Naive B cell (primary cell): Measurements from ENCODE around the gene VCPKMT. TPM values are rescaled to one million over a fixed set of nuclear protein-coding genes. Genes with fewer than 3 reads are reported as not detected.
"Not testable (repeated sequence)": the region's sequence is repeated elsewhere in the genome, so short reads cannot be mapped to it uniquely, and the experiment has no call there.

Experiments
- ATAC-seq, 2 donors: fragments of 150-1000 bp; cut with Tn5 transposase; 2 replicates each; pipeline ENCODE4 v1.10.0; 2021; ENCODE audit warnings: low read depth in 2 of 2, mild to moderate bottlenecking in 2 of 2, moderate library complexity in 2 of 2
- DNase-seq: peaks from one replicate; pipeline ENCODE4 v3.0.0; 2022
- H3K27ac Mint-ChIP-seq, 6 donors: one replicate each; pipeline ENCODE4 v1.8.0; 2020 to 2022; ENCODE audit warnings: mild to moderate bottlenecking in 6 of 6, mixed read lengths in 6 of 6, moderate library complexity in 5 of 6, inconsistent platforms in 2 of 6
- H3K27me3 Mint-ChIP-seq, 3 donors: one replicate each; pipeline ENCODE4 v1.8.0; 2021 to 2022; ENCODE audit warnings: mixed read lengths in 3 of 3, mild to moderate bottlenecking in 1 of 3
- H3K36me3 Mint-ChIP-seq, 2 donors: one replicate each; pipeline ENCODE4 v1.8.0; 2020 to 2022; ENCODE audit warnings: mixed read lengths in 2 of 2, inconsistent platforms in 1 of 2, mild to moderate bottlenecking in 1 of 2
- H3K4me1 Mint-ChIP-seq, 3 donors: one replicate each; pipeline ENCODE4 v1.8.0; 2020 to 2022; ENCODE audit warnings: mixed read lengths in 3 of 3, inconsistent platforms in 1 of 3, mild to moderate bottlenecking in 1 of 3, moderate library complexity in 1 of 3
- H3K4me3 Mint-ChIP-seq, 8 donors: one replicate each; pipeline ENCODE4 v1.8.0; 2020 to 2022; ENCODE audit warnings: mild to moderate bottlenecking in 8 of 8, mixed read lengths in 8 of 8, moderate library complexity in 8 of 8, inconsistent platforms in 2 of 8
- H3K9me3 Mint-ChIP-seq, 7 donors: one replicate each; pipeline ENCODE4 v1.8.0; 2020 to 2022; ENCODE audit warnings: mixed read lengths in 7 of 7, mild to moderate bottlenecking in 5 of 7, inconsistent platforms in 2 of 7, moderate library complexity in 1 of 7
- polyA plus RNA-seq, 6 donors: library from polyadenylated mRNA; unstranded; fragments of 300-500 nt; fragmentation: Illumina TruSeq; gene quantifications; one replicate each; pipeline ENCODE4 v1.2.3, GENCODE V29; 2021; ENCODE audit warnings: low read depth in 6 of 6

VCPKMT gene
- polyA plus RNA-seq, 6 donors from 2014 or later, result 24.5 to 43.3 (median 36.5) TPM

DNA sequence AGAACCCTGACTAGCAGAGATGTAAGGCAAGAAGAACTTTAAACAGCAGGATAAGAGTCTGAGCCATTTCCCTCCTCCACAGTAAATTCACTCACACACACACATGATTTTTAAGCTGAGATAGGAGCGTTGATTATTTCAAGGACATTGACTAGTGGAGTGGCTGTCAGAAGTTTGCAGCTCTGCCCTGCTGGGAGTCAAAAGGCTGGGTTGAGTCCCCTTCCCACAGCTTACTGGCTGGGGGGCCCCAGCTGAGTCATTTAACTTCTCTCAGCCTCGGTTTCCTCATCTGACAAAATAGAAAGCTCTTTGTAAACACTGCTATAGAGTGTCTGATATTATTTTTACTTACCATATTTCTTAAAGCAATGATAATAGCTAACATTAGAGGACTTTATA lies 28.3 kb downstream of the VCPKMT start:
- ATAC-seq (no peak), DNase-seq (no peak)
- H3K27ac Mint-ChIP-seq, result peak overlapping the region; percentile 89 to 96 (median 92)
- H3K4me3 Mint-ChIP-seq, result peak overlapping the region in 5 of 8 donors; percentile 10 to 71 (median 67)
- no peaks in the 10 kb centered on the region for H3K27me3 Mint-ChIP-seq
- H3K9me3 Mint-ChIP-seq, result peaks cover 0 to 5% (median 0%) of the 10 kb centered on the region in 7 donors
- peaks cover 74 to 87% (median 77%) of the 10 kb centered on the region in 3 donors for H3K4me1 Mint-ChIP-seq
- H3K36me3 Mint-ChIP-seq, result peaks cover 9 to 18% of the 10 kb centered on the region in 2 donors

DNA sequence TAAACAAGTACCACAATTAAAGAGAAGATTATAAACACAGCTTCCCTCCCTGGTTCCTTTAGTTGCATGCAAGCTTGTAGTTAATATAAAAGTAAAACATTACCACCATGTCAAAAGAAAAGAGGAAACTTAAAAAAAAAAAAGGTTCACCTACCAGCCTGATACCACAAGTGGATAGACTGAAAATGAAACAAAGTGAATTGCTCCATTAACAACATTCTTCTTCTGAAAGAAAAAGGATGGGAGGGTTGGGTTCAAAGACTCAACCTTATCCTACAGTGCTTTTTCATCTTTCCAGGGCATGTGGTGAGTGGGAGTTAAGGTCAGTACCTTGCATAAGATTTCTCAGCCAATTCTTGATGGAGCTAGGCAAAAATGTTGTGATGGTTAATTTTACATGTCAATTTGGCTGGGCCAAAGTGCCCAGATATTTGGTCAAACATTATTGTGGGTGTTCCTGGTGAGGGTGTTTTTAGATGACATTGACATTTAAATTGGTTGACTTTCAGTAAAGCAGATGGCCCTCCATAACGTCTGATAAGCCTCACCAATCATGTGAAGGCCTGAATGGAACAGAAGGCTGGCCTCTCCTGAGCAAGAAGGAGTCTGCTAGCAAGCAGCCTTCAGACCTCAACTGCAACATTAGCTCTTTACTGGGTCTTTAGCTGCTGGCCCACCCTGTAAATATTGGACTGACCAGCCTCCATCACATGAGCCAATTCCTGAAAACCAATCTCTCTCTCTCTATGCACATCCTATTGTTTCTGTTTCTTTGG lies 28.8 kb downstream of the VCPKMT start:
- Mint-ChIP-seq H3K36me3 (peaks cover 9 to 16% of the 10 kb centered on the region in 2 donors), H3K4me1 (peaks cover 74 to 87% (median 74%) of the 10 kb centered on the region in 3 donors), H3K27ac (peak overlapping the region; percentile 89 to 96 (median 92)), H3K27me3 (no peaks in the 10 kb centered on the region), H3K9me3 (peaks cover 0 to 5% (median 0%) of the 10 kb centered on the region in 7 donors), H3K4me3 (peak overlapping the region; percentile 24 to 86 (median 70))
- DNase-seq (peak; percentile 67), ATAC-seq (peak in 1 of 2 donors; percentile 9)

DNA sequence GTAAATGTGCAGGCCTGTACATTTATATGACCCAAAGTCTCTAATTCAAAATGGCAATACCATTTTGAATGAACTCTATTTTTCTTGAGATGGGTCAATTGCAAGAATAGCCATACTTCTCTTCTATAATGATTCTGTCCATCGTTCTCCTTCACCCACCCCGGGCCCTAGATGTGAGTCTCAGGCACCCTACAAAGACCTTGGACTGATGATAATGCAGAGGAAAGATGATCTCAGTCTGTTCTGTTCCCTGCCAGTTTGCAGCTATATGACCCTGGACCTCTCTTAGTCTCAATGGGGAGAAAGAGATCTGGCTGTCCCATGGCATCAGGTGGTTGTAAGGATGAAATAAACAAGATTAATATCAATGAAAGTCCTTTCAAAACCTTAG lies 30.1 kb downstream of the VCPKMT start:
- H3K27ac Mint-ChIP-seq, result peak overlapping the region; percentile 96 to 99 (median 99)
- no peaks in the 10 kb centered on the region for H3K27me3 Mint-ChIP-seq
- ATAC-seq (no peak), DNase-seq (no peak)
- H3K36me3 Mint-ChIP-seq, result peaks cover 9 to 16% of the 10 kb centered on the region in 2 donors
- peaks cover 0 to 5% (median 0%) of the 10 kb centered on the region in 7 donors for H3K9me3 Mint-ChIP-seq
- peak overlapping the region; percentile 55 to 85 (median 74) for H3K4me3 Mint-ChIP-seq
- H3K4me1 Mint-ChIP-seq, result peaks cover 69 to 87% (median 74%) of the 10 kb centered on the region in 3 donors

DNA sequence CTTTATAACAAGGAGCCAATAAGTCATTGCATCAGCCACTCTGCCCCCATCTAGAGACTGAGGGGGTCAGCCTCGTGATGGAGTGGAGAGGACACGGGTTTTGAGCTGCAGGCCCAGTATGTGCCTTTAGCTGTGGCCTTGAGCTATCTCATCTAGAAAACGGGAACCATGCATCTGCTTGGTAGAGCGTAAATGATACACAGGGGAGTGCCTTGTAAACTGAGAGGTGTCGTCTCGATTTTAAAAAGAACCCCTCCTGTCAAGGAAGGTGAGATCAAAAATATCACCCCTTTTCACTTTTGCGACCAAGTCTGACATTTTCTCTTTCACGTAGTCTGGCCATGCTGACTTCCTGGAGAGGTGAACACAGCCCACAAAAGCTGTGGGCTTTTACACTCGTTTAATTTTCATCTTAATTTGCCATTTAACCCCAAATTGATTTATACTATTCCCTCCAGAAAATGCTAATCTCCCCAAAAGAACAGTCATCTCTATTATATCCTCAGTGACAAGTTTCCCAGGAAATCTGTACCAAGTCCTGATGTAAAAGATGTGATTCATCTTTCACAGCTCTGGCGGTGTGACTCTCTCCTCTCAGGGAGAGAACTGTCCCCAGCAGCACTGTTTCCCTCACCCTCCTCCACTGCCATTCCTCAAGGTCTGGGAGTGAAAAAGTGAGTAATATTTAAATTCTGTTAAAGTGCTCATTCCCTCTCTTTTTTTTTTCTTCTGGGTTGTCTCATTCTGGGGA lies 30.6 kb downstream of the VCPKMT start:
- peak; percentile 86 for DNase-seq
- H3K27me3 Mint-ChIP-seq, result no peaks in the 10 kb centered on the region

DNA sequence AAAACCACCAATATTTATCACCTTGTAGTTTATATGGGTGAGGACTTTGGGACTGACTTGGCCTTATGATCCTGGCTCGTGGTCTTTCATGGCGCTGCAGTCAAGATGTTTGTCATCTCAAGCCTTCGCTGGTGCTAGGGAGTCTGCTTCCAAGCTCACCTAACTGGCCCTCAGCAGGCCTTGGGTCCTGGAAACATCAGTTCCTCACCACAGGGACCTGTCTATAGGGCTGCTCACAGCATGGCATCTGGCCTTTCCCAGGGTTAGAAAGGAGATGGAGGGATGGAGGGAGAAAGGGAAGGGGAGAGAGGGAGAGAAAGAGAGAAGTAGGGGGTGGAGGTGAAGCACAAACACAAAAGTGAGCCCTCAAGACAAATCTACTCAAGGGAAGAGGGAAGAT lies 31.7 kb downstream of the VCPKMT start:
- Mint-ChIP-seq H3K27ac (peak overlapping the region; percentile 96 to 99 (median 99)), H3K9me3 (no peaks in the 10 kb centered on the region), H3K27me3 (no peaks in the 10 kb centered on the region), H3K4me3 (peak overlapping the region in 7 of 8 donors; percentile 55 to 79 (median 76)), H3K36me3 (peaks cover 0 to 9% of the 10 kb centered on the region in 2 donors), H3K4me1 (peaks cover 54 to 80% (median 62%) of the 10 kb centered on the region in 3 donors)
- ATAC-seq (no peak), DNase-seq (no peak)

More for the DNA sequence above, 30.6 kb downstream of the VCPKMT start:
- ATAC-seq, result peak; percentile 74 to 76
- Mint-ChIP-seq H3K27ac (peak overlapping the region; percentile 96 to 99 (median 99)), H3K4me3 (peak overlapping the region; percentile 55 to 85 (median 74)), H3K4me1 (peaks cover 63 to 87% (median 70%) of the 10 kb centered on the region in 3 donors), H3K9me3 (peaks cover 0 to 2% (median 0%) of the 10 kb centered on the region in 7 donors), H3K36me3 (peaks cover 5 to 11% of the 10 kb centered on the region in 2 donors)

DNA sequence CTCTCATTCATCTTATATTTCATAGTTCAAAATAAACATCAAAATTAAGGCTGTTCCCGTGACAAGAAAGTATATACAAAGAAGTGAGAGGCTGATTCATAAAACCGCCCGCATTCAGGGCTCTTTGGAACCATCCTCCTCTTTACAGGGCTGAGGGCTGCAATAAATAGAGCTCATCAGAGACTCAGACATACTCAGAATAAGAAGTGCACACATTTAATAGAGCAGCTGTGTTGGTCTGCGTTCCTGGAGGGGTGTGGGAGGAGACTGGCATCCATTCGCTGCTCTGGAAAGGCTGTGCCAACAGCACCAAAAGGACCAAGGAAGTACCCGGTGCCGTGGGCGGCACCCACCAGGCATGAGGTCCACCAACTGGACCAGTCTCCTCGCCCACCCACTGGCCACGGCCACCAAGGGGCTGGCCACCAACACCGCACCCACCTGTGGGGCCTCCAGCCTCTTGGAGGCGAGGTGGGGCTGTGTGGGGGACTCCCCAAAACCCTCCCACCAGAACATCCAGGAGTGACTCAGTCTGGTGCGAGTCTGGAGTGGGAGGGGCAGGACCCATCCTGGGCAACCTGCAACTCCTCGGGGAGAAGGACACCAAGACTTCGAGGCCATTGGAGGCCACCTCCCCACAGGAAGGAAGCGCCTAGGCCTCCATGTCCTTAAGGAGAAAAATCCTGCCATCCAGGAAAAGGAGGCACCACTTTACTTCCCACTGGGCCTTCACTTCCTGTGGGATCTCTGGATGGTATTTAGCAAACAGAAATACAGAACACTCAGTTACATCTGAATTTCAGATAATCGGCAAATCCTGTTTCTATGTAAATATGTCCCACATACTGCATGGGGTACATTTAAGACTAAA lies 32.7 kb downstream of the VCPKMT start:
- DNase-seq (no peak), ATAC-seq (peak in 1 of 2 donors; percentile 2)
- peaks cover 0 to 9% of the 10 kb centered on the region in 2 donors for H3K36me3 Mint-ChIP-seq
- H3K27me3 Mint-ChIP-seq, result no peaks in the 10 kb centered on the region
- H3K9me3 Mint-ChIP-seq, result no peaks in the 10 kb centered on the region
- H3K4me3 Mint-ChIP-seq, result peak overlapping the region; percentile 3 to 88 (median 66)
- peak overlapping the region; percentile 96 to 99 (median 99) for H3K27ac Mint-ChIP-seq
- H3K4me1 Mint-ChIP-seq, result peaks cover 54 to 76% (median 62%) of the 10 kb centered on the region in 3 donors

DNA sequence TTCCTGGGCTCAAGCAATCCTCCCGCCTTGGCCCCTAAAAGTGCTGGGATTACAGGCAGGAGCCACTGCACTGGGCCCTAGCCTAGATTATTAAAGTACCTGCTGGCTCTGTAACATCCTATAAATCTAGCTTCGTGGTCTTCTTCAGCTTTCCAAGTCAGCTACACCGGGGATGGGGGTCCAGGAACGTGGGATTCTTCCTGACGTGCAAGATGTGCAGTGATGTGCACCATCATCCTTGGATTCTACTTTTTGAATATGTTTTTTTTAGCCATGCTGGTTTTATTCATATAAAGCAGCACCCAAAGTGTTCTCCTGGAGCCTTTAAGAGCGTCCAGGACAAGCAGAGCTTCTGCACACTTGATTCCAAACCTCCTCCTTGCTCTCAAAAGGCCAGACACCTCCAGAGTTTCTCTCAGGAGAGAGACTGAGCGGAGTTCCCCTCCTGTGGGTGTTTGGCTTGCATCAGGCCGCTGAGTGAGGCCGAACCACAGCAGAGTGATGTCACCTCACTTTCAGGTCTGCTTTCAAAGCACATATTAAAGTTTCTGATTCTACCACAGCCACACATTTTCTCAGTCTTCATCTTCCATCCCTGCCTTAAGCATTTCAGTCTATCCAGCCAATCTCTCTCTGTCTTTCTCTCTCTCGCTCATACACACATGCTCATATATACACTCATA lies 33.4 kb downstream of the VCPKMT start:
- H3K4me3 Mint-ChIP-seq, result peak overlapping the region; percentile 17 to 88 (median 66)
- ATAC-seq (peak; percentile 79), DNase-seq (peak; percentile 85)
- peak overlapping the region; percentile 96 to 99 (median 98) for H3K27ac Mint-ChIP-seq
- peaks cover 0 to 9% of the 10 kb centered on the region in 2 donors for H3K36me3 Mint-ChIP-seq
- H3K4me1 Mint-ChIP-seq, result peaks cover 51 to 76% (median 65%) of the 10 kb centered on the region in 3 donors
- H3K27me3 Mint-ChIP-seq, result no peaks in the 10 kb centered on the region
- no peaks in the 10 kb centered on the region for H3K9me3 Mint-ChIP-seq

DNA sequence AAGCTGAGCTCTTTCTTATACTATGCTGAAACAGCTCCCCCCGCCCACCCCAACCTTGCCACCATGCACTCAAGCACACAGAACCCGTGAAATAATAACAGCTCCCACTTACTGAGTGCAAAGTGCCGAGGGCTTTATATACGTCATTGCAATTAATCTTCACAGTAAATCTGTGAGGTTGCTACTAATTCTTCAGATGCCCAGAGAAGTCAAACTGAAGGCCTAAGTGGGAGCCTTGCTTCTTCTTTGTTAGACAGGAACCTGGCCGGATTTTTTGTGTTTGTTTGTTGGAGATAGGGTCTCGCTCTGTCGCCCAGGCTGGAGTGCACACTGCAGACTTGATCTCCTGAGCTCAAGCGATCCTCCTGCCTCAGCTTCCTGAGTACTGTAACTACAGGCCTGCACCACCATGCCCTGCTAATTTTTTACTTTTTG lies 34.0 kb downstream of the VCPKMT start:
- H3K4me3 Mint-ChIP-seq, result peak overlapping the region; percentile 17 to 88 (median 66)
- peak overlapping the region; percentile 96 to 99 (median 98) for H3K27ac Mint-ChIP-seq
- peaks cover 0 to 9% of the 10 kb centered on the region in 2 donors for H3K36me3 Mint-ChIP-seq
- no peaks in the 10 kb centered on the region for H3K27me3 Mint-ChIP-seq
- ATAC-seq (peak in 1 of 2 donors; percentile 19), DNase-seq (no peak)
- H3K9me3 Mint-ChIP-seq, result peaks cover 0 to 2% (median 0%) of the 10 kb centered on the region in 7 donors
- peaks cover 49 to 73% (median 64%) of the 10 kb centered on the region in 3 donors for H3K4me1 Mint-ChIP-seq

DNA sequence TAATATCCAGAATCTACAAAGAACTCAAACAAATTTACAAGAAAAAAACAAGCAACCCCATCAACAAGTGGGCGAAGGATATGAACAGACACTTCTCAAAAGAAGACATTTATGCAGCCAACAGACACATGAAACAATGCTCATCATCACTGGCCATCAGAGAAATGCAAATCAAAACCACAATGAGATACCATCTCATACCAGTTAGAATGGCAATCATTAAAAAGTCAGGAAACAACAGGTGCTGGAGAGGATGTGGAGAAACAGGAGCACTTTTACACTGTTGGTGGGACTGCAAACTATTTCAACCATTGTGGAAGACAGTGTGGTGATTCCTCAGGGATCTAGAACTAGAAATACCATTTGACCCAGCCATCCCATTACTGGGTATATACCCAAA lies 37.3 kb downstream of the VCPKMT start:
- not testable (repeated sequence) for ATAC-seq, H3K4me3 Mint-ChIP-seq, H3K9me3 Mint-ChIP-seq, H3K36me3 Mint-ChIP-seq, H3K27me3 Mint-ChIP-seq, DNase-seq
- Mint-ChIP-seq H3K4me1 (peaks cover 33 to 58% (median 54%) of the 10 kb centered on the region in 3 donors), H3K27ac (peak overlapping the region in 2 of 6 donors; percentile 9 to 32)

DNA sequence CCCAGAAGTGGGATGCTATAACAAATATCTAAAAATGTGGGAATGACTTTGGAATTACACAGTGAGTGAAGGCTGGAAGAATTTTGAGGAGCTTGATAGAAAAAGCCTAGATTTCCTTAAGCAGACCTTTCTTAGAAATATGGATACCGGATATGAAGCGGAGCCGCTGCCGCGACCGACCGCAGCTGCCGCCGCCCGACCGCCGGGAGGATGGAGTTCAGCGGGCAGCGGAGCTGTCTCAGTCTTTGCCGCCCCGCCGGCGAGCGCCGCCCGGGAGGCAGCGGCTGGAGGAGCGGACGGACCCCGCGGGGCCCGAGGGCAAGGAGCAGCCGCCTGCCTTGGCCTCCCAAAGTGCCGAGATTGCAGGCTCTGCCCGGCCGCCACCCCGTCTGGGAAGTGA lies 42.7 kb downstream of the VCPKMT start:
- not testable (repeated sequence) for H3K9me3 Mint-ChIP-seq, H3K4me3 Mint-ChIP-seq, ATAC-seq, H3K27me3 Mint-ChIP-seq, DNase-seq, H3K36me3 Mint-ChIP-seq
- Mint-ChIP-seq H3K27ac (peak overlapping the region in 1 of 6 donors; percentile 36), H3K4me1 (peaks cover 27 to 49% (median 40%) of the 10 kb centered on the region in 3 donors)

DNA sequence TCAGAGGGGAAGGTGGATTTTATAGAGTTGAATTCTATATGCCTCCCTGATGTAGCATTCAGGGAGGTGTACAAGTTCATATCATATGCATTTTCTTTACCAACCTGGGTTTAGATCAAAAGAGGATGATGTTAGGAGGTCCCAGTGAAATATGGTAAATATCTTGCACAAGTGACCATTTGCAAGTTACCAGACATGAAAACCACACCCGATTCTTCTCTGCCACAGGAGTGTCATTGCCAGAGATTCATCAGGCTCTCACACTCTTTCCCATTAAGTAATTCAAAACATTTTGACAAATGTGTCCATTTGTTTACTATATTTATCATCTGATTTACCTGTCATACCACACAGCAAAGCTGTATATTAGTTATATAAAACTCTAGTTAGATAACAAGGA lies 44.0 kb downstream of the VCPKMT start:
- DNase-seq (no peak), ATAC-seq (no peak)
- H3K27me3 Mint-ChIP-seq, result no peaks in the 10 kb centered on the region
- no peak overlapping the region for H3K4me3 Mint-ChIP-seq
- H3K4me1 Mint-ChIP-seq, result peaks cover 25 to 45% (median 29%) of the 10 kb centered on the region in 3 donors
- H3K36me3 Mint-ChIP-seq, result peaks cover 0 to 6% of the 10 kb centered on the region in 2 donors
- peak overlapping the region in 2 of 6 donors; percentile 66 to 86 for H3K27ac Mint-ChIP-seq
- H3K9me3 Mint-ChIP-seq, result no peaks in the 10 kb centered on the region
